ENCODE measurements around the gene CIBAR2. TPM values are rescaled to one million over a fixed set of nuclear protein-coding genes. Genes with fewer than 3 reads are reported as not detected.

CIBAR2 gene
- total and polyA plus RNA-seq, 4 experiments from 2014 or later, result not detected

GRCh38 chr16:85052536-85052935, 59.7 kb downstream of the CIBAR2 start:
- H3K27ac Mint-ChIP-seq, result peak overlapping the region in 1 of 7 donors; percentile 31
- CTCF ChIA-PET (ENCODE audit: partially characterized antibody), result no interaction called here

GRCh38 chr16:85051683-85052082, 60.6 kb downstream of the CIBAR2 start:
- intact Hi-C loops (cut with micrococcal nuclease), result no loop called here
- H3K36me3 Mint-ChIP-seq, result peaks cover 0 to 2% of the 10 kb centered on the region in 2 donors
- Histone ChIP-seq H3K27me3 (ENCODE audit: insufficient read depth, low read length) (no peaks in the 10 kb centered on the region), H3K27ac (ENCODE audit: low read depth, low read length) (no peak overlapping the region), H3K9me3 (ENCODE audit: control insufficient read depth in 1 of 2, low read length in 2 of 2) (no peaks in the 10 kb centered on the region), H3K36me3 (ENCODE audit: insufficient read depth, low read length) (no peaks in the 10 kb centered on the region), H3K4me1 (ENCODE audit: insufficient read depth, low read length) (peaks cover 28% of the 10 kb centered on the region), H3K4me3 (ENCODE audit: low read length in 2 of 2) (no peak overlapping the region)
- H3K9me3 Mint-ChIP-seq, result no peaks in the 10 kb centered on the region
- ChIA-PET CTCF (ENCODE audit: partially characterized antibody) (no interaction called here), POLR2A (ENCODE audit: partially characterized antibody) (interaction anchor here (0.9 kb wide), 1 partner anchor 25 kb away, joined by 3 read pairs; the partner anchor contains the start of gene KIAA0513)
- H3K27me3 Mint-ChIP-seq, result no peaks in the 10 kb centered on the region
- H3K27ac Mint-ChIP-seq, result peak overlapping the region in 2 of 7 donors; percentile 13 to 37
- H3K4me1 Mint-ChIP-seq, result peaks cover 22 to 38% (median 25%) of the 10 kb centered on the region in 4 donors
- no peak for DNase-seq
- no peak overlapping the region for H3K4me3 Mint-ChIP-seq

More at GRCh38 chr16:85052536-85052935, 59.7 kb downstream of the CIBAR2 start:
- Histone ChIP-seq H3K27ac (ENCODE audit: low read depth, low read length) (no peak overlapping the region), H3K36me3 (ENCODE audit: insufficient read depth, low read length) (no peaks in the 10 kb centered on the region), H3K9me3 (ENCODE audit: control insufficient read depth in 1 of 2, low read length in 2 of 2) (no peaks in the 10 kb centered on the region), H3K4me3 (ENCODE audit: low read length in 2 of 2) (no peak overlapping the region), H3K4me1 (ENCODE audit: insufficient read depth, low read length) (peaks cover 33% of the 10 kb centered on the region), H3K27me3 (ENCODE audit: insufficient read depth, low read length) (no peaks in the 10 kb centered on the region)
- POLR2A ChIA-PET (ENCODE audit: partially characterized antibody), result interaction anchor here (4.6 kb wide), 1 partner anchor 25 kb away, joined by 64 read pairs; the partner anchor contains the start of gene KIAA0513
- DNase-seq, result no peak
- Mint-ChIP-seq H3K4me3 (no peak overlapping the region), H3K9me3 (no peaks in the 10 kb centered on the region), H3K36me3 (peaks cover 0 to 2% of the 10 kb centered on the region in 2 donors), H3K4me1 (peaks cover 29 to 39% (median 33%) of the 10 kb centered on the region in 4 donors), H3K27me3 (no peaks in the 10 kb centered on the region)
- intact Hi-C loops (cut with micrococcal nuclease), result no loop called here

GRCh38 chr16:85051067-85051581, 61.1 kb downstream of the CIBAR2 start:
- H3K4me1 Mint-ChIP-seq, result peaks cover 18 to 38% (median 21%) of the 10 kb centered on the region in 4 donors
- H3K4me3 Mint-ChIP-seq, result no peak overlapping the region
- no peak for DNase-seq
- POLR2A ChIA-PET (ENCODE audit: partially characterized antibody), result interaction anchor here (0.9 kb wide), 1 partner anchor 24 kb away, joined by 3 read pairs; the partner anchor contains the start of gene KIAA0513
- H3K27me3 ChIP-seq (ENCODE audit: insufficient read depth, low read length), result no peaks in the 10 kb centered on the region
- no peaks in the 10 kb centered on the region for H3K9me3 ChIP-seq (ENCODE audit: control insufficient read depth in 1 of 2, low read length in 2 of 2)
- no peak overlapping the region for H3K27ac ChIP-seq (ENCODE audit: low read depth, low read length)
- no peaks in the 10 kb centered on the region for H3K27me3 Mint-ChIP-seq
- H3K27ac Mint-ChIP-seq, result peak overlapping the region in 2 of 7 donors; percentile 13 to 37
- intact Hi-C loops (cut with micrococcal nuclease), result no loop called here
- H3K4me3 ChIP-seq (ENCODE audit: low read length in 2 of 2), result no peak overlapping the region
- peaks cover 22% of the 10 kb centered on the region for H3K4me1 ChIP-seq (ENCODE audit: insufficient read depth, low read length)
- H3K36me3 Mint-ChIP-seq, result peaks cover 2 to 4% of the 10 kb centered on the region in 2 donors
- CTCF ChIA-PET (ENCODE audit: partially characterized antibody), result no interaction called here
- H3K36me3 ChIP-seq (ENCODE audit: insufficient read depth, low read length), result no peaks in the 10 kb centered on the region
- H3K9me3 Mint-ChIP-seq, result no peaks in the 10 kb centered on the region

GRCh38 chr16:85049706-85050305, 62.5 kb downstream of the CIBAR2 start:
- H3K4me3 Mint-ChIP-seq, result no peak overlapping the region
- H3K36me3 Mint-ChIP-seq, result peaks cover 2 to 8% of the 10 kb centered on the region in 2 donors
- CTCF ChIA-PET (ENCODE audit: partially characterized antibody), result no interaction called here
- Histone ChIP-seq H3K27ac (ENCODE audit: low read depth, low read length) (no peak overlapping the region), H3K36me3 (ENCODE audit: insufficient read depth, low read length) (no peaks in the 10 kb centered on the region), H3K4me3 (ENCODE audit: low read length in 2 of 2) (no peak overlapping the region), H3K27me3 (ENCODE audit: insufficient read depth, low read length) (no peaks in the 10 kb centered on the region), H3K9me3 (ENCODE audit: control insufficient read depth in 1 of 2, low read length in 2 of 2) (no peaks in the 10 kb centered on the region), H3K4me1 (ENCODE audit: insufficient read depth, low read length) (peaks cover 12% of the 10 kb centered on the region)
- H3K27ac Mint-ChIP-seq, result peak overlapping the region in 1 of 7 donors; percentile 37
- no peaks in the 10 kb centered on the region for H3K27me3 Mint-ChIP-seq
- H3K4me1 Mint-ChIP-seq, result peaks cover 7 to 28% (median 9%) of the 10 kb centered on the region in 4 donors
- DNase-seq, result no peak
- no peaks in the 10 kb centered on the region for H3K9me3 Mint-ChIP-seq
- intact Hi-C loops (cut with micrococcal nuclease), result no loop called here
- POLR2A ChIA-PET (ENCODE audit: partially characterized antibody), result no interaction called here

- intact Hi-C loops (cut with micrococcal nuclease), result no loop called here
- Mint-ChIP-seq H3K4me3 (no peak overlapping the region), H3K9me3 (no peaks in the 10 kb centered on the region), H3K27me3 (no peaks in the 10 kb centered on the region), H3K36me3 (peaks cover 2 to 9% of the 10 kb centered on the region in 2 donors), H3K4me1 (peaks cover 3 to 25% (median 8%) of the 10 kb centered on the region in 4 donors), H3K27ac (peak overlapping the region in 3 of 7 donors; percentile 26 to 83 (median 58))
- no peak overlapping the region for H3K4me3 ChIP-seq (ENCODE audit: low read length in 2 of 2)
- H3K27me3 ChIP-seq (ENCODE audit: insufficient read depth, low read length), result no peaks in the 10 kb centered on the region
- H3K27ac ChIP-seq (ENCODE audit: low read depth, low read length), result no peak overlapping the region
- H3K9me3 ChIP-seq (ENCODE audit: control insufficient read depth in 1 of 2, low read length in 2 of 2), result no peaks in the 10 kb centered on the region
- no peaks in the 10 kb centered on the region for H3K36me3 ChIP-seq (ENCODE audit: insufficient read depth, low read length)
- peaks cover 5% of the 10 kb centered on the region for H3K4me1 ChIP-seq (ENCODE audit: insufficient read depth, low read length)
- ChIA-PET POLR2A (ENCODE audit: partially characterized antibody) (no interaction called here), CTCF (ENCODE audit: partially characterized antibody) (no interaction called here)
- DNase-seq, result no peak
Observed at GRCh38 chr16:85048921-85049562, 63.2 kb downstream of the CIBAR2 start.

Other genes starting within 250 kb of the CIBAR2 start
- gene ZDHHC7, start 100.9 kb downstream of the CIBAR2 start, total RNA-seq, result 10 to 100 TPM; 33.8 to 35.6 TPM
- 10 to 100 TPM; 27.1 to 40.2 TPM for gene ZDHHC7, start 100.9 kb downstream of the CIBAR2 start, polyA plus RNA-seq
- 10 to 100 TPM; 17.7 to 19.0 TPM for gene KIAA0513, start 84.7 kb downstream of the CIBAR2 start, total RNA-seq
- 10 to 100 TPM in 1 of 2 donors, 1 to 10 TPM in 1; 1.3 to 11.8 TPM for gene KIAA0513, start 84.7 kb downstream of the CIBAR2 start, polyA plus RNA-seq